Upper lobe of left lung (tissue), 6 donors: ENCODE data around the gene RIMBP2. TPM values are rescaled to one million over a fixed set of nuclear protein-coding genes. Genes with fewer than 3 reads are reported as not detected.

ENCODE experiments used
- ATAC-seq, 2 donors: fragments of 200-7000 bp; cut with Tn5 transposase; one replicate each; pipeline ENCODE4 v1.9.1; 2022; ENCODE audit warnings: mild to moderate bottlenecking in 2 of 2, moderate library complexity in 2 of 2; ENCODE audit not compliant: low FRiP score in 2 of 2
- DNase-seq, 2 donors: peaks; one replicate each; pipeline ENCODE4 v3.0.0-alpha.2; 2019 to 2020
- H3K27ac ChIP-seq, 4 donors: fragments of 200-600 bp; sonication (generic); one replicate each; pipeline ENCODE4 v1.5.1; 2016 to 2019
- H3K27me3 ChIP-seq, 4 donors: fragments of 200-600 bp; sonication (generic); one replicate each; pipeline ENCODE4 v1.5.1; 2017 to 2019
- H3K36me3 ChIP-seq, 4 donors: fragments of 200-600 bp; sonication (generic); one replicate each; pipeline ENCODE4 v1.5.1; 2016 to 2019
- H3K4me1 ChIP-seq, 4 donors: fragments of 200-600 bp; sonication (generic); one replicate each; pipeline ENCODE4 v1.5.1; 2018 to 2019
- H3K4me3 ChIP-seq, 4 donors: fragments of 200-600 bp; sonication (generic); one replicate each; pipeline ENCODE4 v1.5.1; 2017 to 2019; ENCODE audit warnings: mild to moderate bottlenecking in 2 of 4, moderate library complexity in 1 of 4
- H3K9me3 ChIP-seq, 4 donors: fragments of 200-600 bp; sonication (generic); one replicate each; pipeline ENCODE4 v1.5.1; 2018 to 2019
- EP300 ChIP-seq, 4 donors: sonication (generic); formaldehyde crosslinking; IDR thresholded peaks; one replicate each; pipeline ENCODE4 v1.5.1; 2017; ENCODE audit warnings: antibody characterized with exemption in 4 of 4, control low read depth in 2 of 4
- POLR2A ChIP-seq, 4 donors: fragments of 450-650 bp; IDR thresholded peaks; one replicate each; pipeline ENCODE4 v1.5.1; 2016 to 2017; ENCODE audit warnings: antibody characterized with exemption in 4 of 4, mild to moderate bottlenecking in 2 of 4
- POLR2AphosphoS5 ChIP-seq, 2 donors: sonication (generic); formaldehyde crosslinking; IDR thresholded peaks; one replicate each; pipeline ENCODE4 v1.5.1; 2017; ENCODE audit warnings: antibody characterized with exemption in 2 of 2
- WGBS, 2 donors: methylation state at CpG; one replicate each; pipeline ENCODE4 v1.1.5; 2017 to 2018; 5-methylcytosine and 5-hydroxymethylcytosine counted together
- total RNA-seq, 6 donors: library from RNA; depleted of rRNA in 4 of 6; stranded (reverse); fragments of >200 nt in 4 of 6; gene quantifications; one replicate each; pipeline versions ENCODE4 v1.1.0 to v1.2.1, GENCODE V29; 2016 to 2021
- TF ChIP-seq, protein P1 (sequence below), 6 experiments: fragments of 450-650 bp in 4 of 6; fragments of 200-600 bp in 2 of 6; sonication (generic) in 2 of 6; IDR thresholded peaks; one replicate each; pipeline ENCODE4 v1.5.1; 2016 to 2019; ENCODE audit warnings: antibody characterized with exemption in 6 of 6
- donor health status: DM: no; HTN: no; CAD: no; lungs with moderate emphysema.
- donor health status: DM: no; HTN: yes; CAD: no; lungs with severe emphysema.

RIMBP2 gene
- total RNA-seq, 6 donors from 2014 or later, result 0.23 to 3.9 (median 0.44) TPM; not detected in 1

DNA sequence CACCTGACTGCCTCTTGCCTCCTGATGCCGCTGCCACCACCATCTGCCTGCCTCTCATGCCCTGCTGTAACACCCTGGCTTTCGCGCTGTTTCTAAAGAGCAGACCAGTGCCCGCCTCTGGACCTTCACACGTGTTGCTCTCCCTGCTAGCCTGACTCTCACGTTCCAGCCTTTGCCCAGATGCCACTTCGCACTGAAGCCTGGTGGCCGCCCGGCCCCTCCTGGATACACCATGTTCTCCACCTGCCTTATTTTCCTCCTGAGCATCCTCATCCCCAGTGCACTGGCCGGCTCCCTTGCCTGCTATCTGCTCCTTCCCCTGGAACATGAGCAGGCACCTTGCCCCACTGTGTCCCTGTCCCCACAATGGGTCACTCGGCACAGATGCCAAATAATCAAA lies 231.9 kb downstream of the RIMBP2 start:
- Histone ChIP-seq H3K4me1 (no peaks in the 10 kb centered on the region), H3K27me3 (peaks cover 0 to 6% (median 0%) of the 10 kb centered on the region in 4 donors)
- no peak for DNase-seq

DNA sequence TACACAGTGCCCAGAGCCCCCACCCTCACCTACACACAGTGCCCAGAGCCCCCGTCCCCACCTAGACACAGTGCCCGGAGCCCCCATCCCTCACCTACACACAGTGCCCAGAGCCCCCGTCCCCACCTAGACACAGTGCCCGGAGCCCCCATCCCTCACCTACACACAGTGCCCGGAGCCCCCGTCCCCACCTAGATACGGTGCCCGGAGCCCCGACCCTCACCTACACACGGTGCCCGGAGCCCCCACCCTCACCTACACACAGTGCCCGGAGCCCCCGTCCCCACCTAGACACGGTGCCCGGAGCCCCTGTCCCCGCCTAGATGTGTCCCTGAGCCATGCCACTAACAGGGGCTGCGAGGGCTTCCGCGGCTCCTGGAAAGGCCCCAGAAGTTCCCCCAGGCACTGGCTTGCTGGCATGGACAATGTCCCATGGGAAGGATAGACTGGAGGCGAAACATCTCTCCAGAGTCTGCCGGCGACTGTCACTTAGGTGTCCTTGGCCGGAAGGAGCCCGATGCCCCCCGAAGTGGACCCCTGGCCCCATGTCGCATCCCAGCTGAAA lies 232.4 kb downstream of the RIMBP2 start:
- no peak for ATAC-seq
- H3K27me3 ChIP-seq, result peaks cover 0 to 6% (median 0%) of the 10 kb centered on the region in 4 donors
- H3K36me3 ChIP-seq, result no peaks in the 10 kb centered on the region
- no peak overlapping the region for H3K27ac ChIP-seq
- TF ChIP-seq POLR2AphosphoS5 (IDR thresholded peaks at IDR 0.05), result no peak
- no peak overlapping the region for H3K4me3 ChIP-seq
- WGBS, 2 donors, result 65 to 87% methylated on average over 4 to 26 of the region's 26 CpGs
- H3K9me3 ChIP-seq, result no peaks in the 10 kb centered on the region
- no peak for DNase-seq
- H3K4me1 ChIP-seq, result no peaks in the 10 kb centered on the region

More for the DNA sequence above, 231.9 kb downstream of the RIMBP2 start:
- Histone ChIP-seq H3K4me3 (no peak overlapping the region), H3K9me3 (no peaks in the 10 kb centered on the region), H3K36me3 (no peaks in the 10 kb centered on the region), H3K27ac (no peak overlapping the region)
- TF ChIP-seq EP300 (IDR thresholded peaks at IDR 0.05), result no peak
- TF ChIP-seq, protein P1, sequence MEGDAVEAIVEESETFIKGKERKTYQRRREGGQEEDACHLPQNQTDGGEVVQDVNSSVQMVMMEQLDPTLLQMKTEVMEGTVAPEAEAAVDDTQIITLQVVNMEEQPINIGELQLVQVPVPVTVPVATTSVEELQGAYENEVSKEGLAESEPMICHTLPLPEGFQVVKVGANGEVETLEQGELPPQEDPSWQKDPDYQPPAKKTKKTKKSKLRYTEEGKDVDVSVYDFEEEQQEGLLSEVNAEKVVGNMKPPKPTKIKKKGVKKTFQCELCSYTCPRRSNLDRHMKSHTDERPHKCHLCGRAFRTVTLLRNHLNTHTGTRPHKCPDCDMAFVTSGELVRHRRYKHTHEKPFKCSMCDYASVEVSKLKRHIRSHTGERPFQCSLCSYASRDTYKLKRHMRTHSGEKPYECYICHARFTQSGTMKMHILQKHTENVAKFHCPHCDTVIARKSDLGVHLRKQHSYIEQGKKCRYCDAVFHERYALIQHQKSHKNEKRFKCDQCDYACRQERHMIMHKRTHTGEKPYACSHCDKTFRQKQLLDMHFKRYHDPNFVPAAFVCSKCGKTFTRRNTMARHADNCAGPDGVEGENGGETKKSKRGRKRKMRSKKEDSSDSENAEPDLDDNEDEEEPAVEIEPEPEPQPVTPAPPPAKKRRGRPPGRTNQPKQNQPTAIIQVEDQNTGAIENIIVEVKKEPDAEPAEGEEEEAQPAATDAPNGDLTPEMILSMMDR (IDR thresholded peaks at IDR 0.05), result no peak
- TF ChIP-seq POLR2AphosphoS5 (IDR thresholded peaks at IDR 0.05), result no peak
- no peak for TF ChIP-seq POLR2A (IDR thresholded peaks at IDR 0.05)
- ATAC-seq, result peak in 1 of 2 donors; percentile 15
- 74 to 86% methylated on average over 11 of the region's 11 CpGs for WGBS, 2 donors

- Histone ChIP-seq H3K27me3 (peaks cover 0 to 6% (median 0%) of the 10 kb centered on the region in 4 donors), H3K9me3 (no peaks in the 10 kb centered on the region)
- TF ChIP-seq, protein P1 (IDR thresholded peaks at IDR 0.05), result no peak
- TF ChIP-seq POLR2AphosphoS5 (IDR thresholded peaks at IDR 0.05) (no peak), EP300 (IDR thresholded peaks at IDR 0.05) (no peak), POLR2A (IDR thresholded peaks at IDR 0.05) (no peak)
These were observed 233.7 kb downstream of the RIMBP2 start for GRCh38 chr12:130482448-130482847.

GRCh38 chr12:130481392-130481879 lies 234.7 kb downstream of the RIMBP2 start:
- no peak for DNase-seq
- 65 to 69% methylated on average over 17 of the region's 17 CpGs for WGBS, 2 donors
- Histone ChIP-seq H3K4me3 (no peak overlapping the region), H3K27me3 (peaks cover 0 to 6% (median 0%) of the 10 kb centered on the region in 4 donors), H3K4me1 (no peaks in the 10 kb centered on the region), H3K27ac (no peak overlapping the region), H3K36me3 (no peaks in the 10 kb centered on the region), H3K9me3 (no peaks in the 10 kb centered on the region)
- TF ChIP-seq, protein P1 (IDR thresholded peaks at IDR 0.05), result no peak
- no peak for TF ChIP-seq EP300 (IDR thresholded peaks at IDR 0.05)
- TF ChIP-seq POLR2A (IDR thresholded peaks at IDR 0.05), result no peak
- TF ChIP-seq POLR2AphosphoS5 (IDR thresholded peaks at IDR 0.05), result no peak
- ATAC-seq, result no peak

More at GRCh38 chr12:130482448-130482847, 233.7 kb downstream of the RIMBP2 start:
- H3K4me1 ChIP-seq, result no peaks in the 10 kb centered on the region
- no peaks in the 10 kb centered on the region for H3K36me3 ChIP-seq
- no peak overlapping the region for H3K4me3 ChIP-seq
- WGBS, 2 donors, result 20 to 38% methylated on average over 3 of the region's 3 CpGs
- ATAC-seq (no peak), DNase-seq (no peak)
- H3K27ac ChIP-seq, result no peak overlapping the region

GRCh38 chr12:130480887-130481286 lies 235.2 kb downstream of the RIMBP2 start:
- 48 to 68% methylated on average over 11 to 12 of the region's 14 CpGs for WGBS, 2 donors
- DNase-seq (no peak), ATAC-seq (no peak)
- no peaks in the 10 kb centered on the region for H3K9me3 ChIP-seq
- H3K4me3 ChIP-seq, result no peak overlapping the region
- H3K4me1 ChIP-seq, result no peaks in the 10 kb centered on the region
- H3K36me3 ChIP-seq, result no peaks in the 10 kb centered on the region
- peaks cover 0 to 6% (median 0%) of the 10 kb centered on the region in 4 donors for H3K27me3 ChIP-seq
- no peak overlapping the region for H3K27ac ChIP-seq
- TF ChIP-seq POLR2AphosphoS5 (IDR thresholded peaks at IDR 0.05) (no peak), POLR2A (IDR thresholded peaks at IDR 0.05) (no peak), EP300 (IDR thresholded peaks at IDR 0.05) (no peak)
- TF ChIP-seq, protein P1 (IDR thresholded peaks at IDR 0.05), result no peak
